Activated naive CD8-positive, alpha-beta T cell treated with anti-CD3 and anti-CD28 coated beads for 36 hours (primary cell): Measurements from ENCODE around the gene BZW1. TPM values are rescaled to one million over a fixed set of nuclear protein-coding genes. Genes with fewer than 3 reads are reported as not detected.
A peak's percentile ranks its signal among the peaks of the same experiment; 100 is the strongest.
"Not testable (repeated sequence)": the region's sequence is repeated elsewhere in the genome, so short reads cannot be mapped to it uniquely, and the experiment has no call there.

Experiments used
- DNase-seq: peaks from one replicate; pipeline ENCODE4 v3.0.0; 2021
- H3K27ac Mint-ChIP-seq: one replicate; pipeline ENCODE4 v1.8.0; 2022; ENCODE audit warnings: mild to moderate bottlenecking, moderate library complexity, mixed read lengths
- H3K27me3 Mint-ChIP-seq: one replicate; pipeline ENCODE4 v1.8.0; 2022; ENCODE audit warnings: mild to moderate bottlenecking, mixed read lengths
- H3K36me3 Mint-ChIP-seq: one replicate; pipeline ENCODE4 v1.8.0; 2021; ENCODE audit warnings: mild to moderate bottlenecking, mixed read lengths
- H3K4me1 Mint-ChIP-seq: one replicate; pipeline ENCODE4 v1.8.0; 2021; ENCODE audit warnings: mixed read lengths
- H3K4me3 Mint-ChIP-seq: one replicate; pipeline ENCODE4 v1.8.0; 2022; ENCODE audit warnings: mild to moderate bottlenecking, moderate library complexity, mixed read lengths
- H3K9me3 Mint-ChIP-seq: one replicate; pipeline ENCODE4 v1.8.0; 2022; ENCODE audit warnings: mixed read lengths
- total RNA-seq, 2 experiments: library from RNA; stranded (reverse); gene quantifications; one replicate each; pipeline ENCODE4 v1.2.3, GENCODE V29; 2021

BZW1 gene
- total RNA-seq, 2 experiments from 2014 or later = 549 to 557 TPM

GRCh38 chr2:200784215-200784614 is 27.5 kb upstream of the BZW1 start:
- no peaks in the 10 kb centered on the region for H3K36me3 Mint-ChIP-seq
- no peak overlapping the region for H3K27ac Mint-ChIP-seq
- peaks cover 6% of the 10 kb centered on the region for H3K4me1 Mint-ChIP-seq
- no peaks in the 10 kb centered on the region for H3K27me3 Mint-ChIP-seq
- no peak for DNase-seq
- no peaks in the 10 kb centered on the region for H3K9me3 Mint-ChIP-seq
- H3K4me3 Mint-ChIP-seq = no peak overlapping the region

DNA sequence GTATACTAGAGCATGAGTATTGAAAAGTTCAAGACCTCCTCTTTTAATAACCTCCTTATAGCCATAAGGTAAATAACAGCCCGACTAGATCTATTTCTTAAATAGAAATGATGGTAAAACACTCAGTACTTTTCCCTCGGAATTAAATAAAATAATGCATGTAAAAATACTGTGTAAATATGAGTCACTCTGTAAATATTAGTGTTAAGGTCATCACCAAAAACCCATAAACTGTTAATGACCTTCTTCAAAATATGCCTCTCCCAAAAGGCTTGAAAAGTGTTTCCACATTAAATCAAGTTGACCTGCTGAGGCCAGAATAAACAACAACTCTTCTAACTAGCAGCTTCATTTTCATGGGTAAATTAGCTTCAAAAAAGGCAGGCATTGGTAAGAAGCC is 25.3 kb upstream of the BZW1 start:
- Mint-ChIP-seq H3K4me3 (no peak overlapping the region), H3K9me3 (no peaks in the 10 kb centered on the region), H3K36me3 (no peaks in the 10 kb centered on the region), H3K27me3 (no peaks in the 10 kb centered on the region), H3K4me1 (peaks cover 6% of the 10 kb centered on the region), H3K27ac (no peak overlapping the region)
- DNase-seq = no peak

GRCh38 chr2:200786826-200787225 is 24.9 kb upstream of the BZW1 start:
- no peaks in the 10 kb centered on the region for H3K27me3 Mint-ChIP-seq
- peaks cover 6% of the 10 kb centered on the region for H3K4me1 Mint-ChIP-seq
- H3K4me3 Mint-ChIP-seq = no peak overlapping the region
- no peak overlapping the region for H3K27ac Mint-ChIP-seq
- DNase-seq = no peak
- no peaks in the 10 kb centered on the region for H3K36me3 Mint-ChIP-seq
- H3K9me3 Mint-ChIP-seq = no peaks in the 10 kb centered on the region

DNA sequence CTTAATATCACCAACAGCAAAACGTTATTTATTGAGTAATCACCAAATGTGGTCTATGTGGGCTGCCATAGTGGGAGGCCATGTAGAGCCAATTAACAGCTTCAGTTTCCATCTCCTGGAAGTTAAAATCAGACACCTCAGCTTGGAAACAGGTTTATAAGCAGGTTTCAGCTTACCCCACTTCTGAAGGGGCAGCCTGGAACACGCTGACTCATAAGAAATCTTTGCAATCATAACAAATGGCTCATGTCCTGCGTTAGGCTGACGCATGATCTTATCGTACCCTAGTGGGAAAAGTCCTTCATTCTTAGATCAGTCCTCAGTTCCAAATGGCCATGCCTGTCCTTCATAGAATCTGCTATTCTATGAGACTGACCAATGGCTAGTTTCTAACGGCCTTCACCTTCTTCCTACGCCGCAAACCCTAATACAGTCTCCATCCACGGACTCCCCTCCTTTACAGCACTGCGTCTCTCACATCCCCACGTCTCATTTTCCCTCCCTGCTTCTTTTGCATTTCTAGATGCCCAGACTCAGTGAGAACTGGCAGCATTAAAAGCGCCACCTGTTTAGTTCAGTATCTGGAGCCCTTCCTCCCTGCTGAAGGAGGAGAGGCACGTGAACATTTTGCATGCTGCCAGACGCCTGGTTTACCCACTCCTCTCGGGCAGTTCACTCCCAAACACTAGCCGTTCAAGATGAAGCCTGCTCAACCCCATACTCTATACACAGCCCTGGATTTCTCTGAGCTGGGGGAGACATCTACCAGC is 24.2 kb upstream of the BZW1 start:
- Mint-ChIP-seq H3K9me3 (no peaks in the 10 kb centered on the region), H3K27me3 (no peaks in the 10 kb centered on the region), H3K27ac (no peak overlapping the region), H3K36me3 (no peaks in the 10 kb centered on the region), H3K4me3 (no peak overlapping the region), H3K4me1 (peaks cover 6% of the 10 kb centered on the region)
- no peak for DNase-seq

GRCh38 chr2:200788121-200788718 is 23.5 kb upstream of the BZW1 start:
- H3K4me1 Mint-ChIP-seq = peaks cover 6% of the 10 kb centered on the region
- H3K9me3 Mint-ChIP-seq = no peaks in the 10 kb centered on the region
- DNase-seq = no peak
- H3K27me3 Mint-ChIP-seq = no peaks in the 10 kb centered on the region
- no peaks in the 10 kb centered on the region for H3K36me3 Mint-ChIP-seq
- H3K4me3 Mint-ChIP-seq = no peak overlapping the region
- no peak overlapping the region for H3K27ac Mint-ChIP-seq

DNA sequence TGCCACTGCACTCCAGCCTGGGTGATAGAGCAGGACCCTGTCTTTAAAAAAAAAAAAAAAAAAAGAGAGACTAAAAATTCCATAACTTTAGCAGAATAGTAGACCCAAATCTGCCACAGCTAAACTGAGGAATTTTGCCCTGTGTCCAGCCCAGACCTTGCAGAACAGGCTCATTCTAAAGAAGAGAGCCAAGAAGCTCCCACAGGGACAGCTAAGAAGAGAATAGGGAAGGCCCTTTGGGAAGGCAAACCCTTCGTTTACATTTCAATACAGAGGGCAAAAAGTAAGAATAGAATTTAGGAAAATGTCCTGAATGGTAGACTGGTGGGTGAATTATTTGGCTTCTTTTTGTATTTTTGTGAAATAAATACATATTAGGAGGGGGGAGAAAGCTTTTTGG is 21.5 kb upstream of the BZW1 start:
- no peak overlapping the region for H3K4me3 Mint-ChIP-seq
- DNase-seq = no peak
- no peaks in the 10 kb centered on the region for H3K9me3 Mint-ChIP-seq
- no peaks in the 10 kb centered on the region for H3K27me3 Mint-ChIP-seq
- peaks cover 6% of the 10 kb centered on the region for H3K4me1 Mint-ChIP-seq
- no peak overlapping the region for H3K27ac Mint-ChIP-seq
- H3K36me3 Mint-ChIP-seq = no peaks in the 10 kb centered on the region

DNA sequence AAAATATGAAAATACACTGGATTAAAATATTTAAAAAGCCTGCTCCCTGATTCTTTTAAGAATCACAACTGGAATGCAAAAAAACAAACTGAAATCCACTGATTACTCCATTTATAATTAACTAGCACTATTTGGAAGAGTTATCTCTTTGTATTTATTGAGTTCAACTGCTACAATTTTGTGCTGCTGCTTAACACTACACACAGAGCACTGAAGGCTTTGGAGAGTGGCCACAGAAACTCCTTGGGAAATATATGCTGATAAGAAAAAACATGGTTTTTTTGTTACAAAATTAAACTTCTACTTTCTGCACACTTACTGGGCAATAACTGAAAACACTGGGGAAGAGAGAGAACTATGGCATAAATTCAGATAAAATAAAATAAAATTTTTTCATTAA is 19.8 kb upstream of the BZW1 start:
- no peaks in the 10 kb centered on the region for H3K9me3 Mint-ChIP-seq
- H3K4me3 Mint-ChIP-seq = no peak overlapping the region
- DNase-seq = no peak
- peaks cover 4% of the 10 kb centered on the region for H3K4me1 Mint-ChIP-seq
- no peaks in the 10 kb centered on the region for H3K36me3 Mint-ChIP-seq
- no peak overlapping the region for H3K27ac Mint-ChIP-seq
- H3K27me3 Mint-ChIP-seq = no peaks in the 10 kb centered on the region

- H3K4me3 Mint-ChIP-seq = no peak overlapping the region
- H3K4me1 Mint-ChIP-seq = no peaks in the 10 kb centered on the region
- H3K27me3 Mint-ChIP-seq = no peaks in the 10 kb centered on the region
- no peak for DNase-seq
- no peaks in the 10 kb centered on the region for H3K36me3 Mint-ChIP-seq
- H3K9me3 Mint-ChIP-seq = no peaks in the 10 kb centered on the region
- no peak overlapping the region for H3K27ac Mint-ChIP-seq
Measured at GRCh38 chr2:200794143-200794542, 17.6 kb upstream of the BZW1 start.

GRCh38 chr2:200795028-200795440 is 16.7 kb upstream of the BZW1 start:
- Mint-ChIP-seq H3K4me3 (no peak overlapping the region), H3K27me3 (no peaks in the 10 kb centered on the region)

GRCh38 chr2:200796561-200796960 is 15.1 kb upstream of the BZW1 start:
- Mint-ChIP-seq H3K27ac (no peak overlapping the region), H3K4me3 (no peak overlapping the region), H3K9me3 (peaks cover 2% of the 10 kb centered on the region), H3K36me3 (no peaks in the 10 kb centered on the region), H3K27me3 (no peaks in the 10 kb centered on the region), H3K4me1 (peaks cover 4% of the 10 kb centered on the region)
- no peak for DNase-seq

More at GRCh38 chr2:200795028-200795440, 16.7 kb upstream of the BZW1 start:
- Mint-ChIP-seq H3K9me3 (no peaks in the 10 kb centered on the region), H3K36me3 (no peaks in the 10 kb centered on the region), H3K27ac (no peak overlapping the region), H3K4me1 (peaks cover under 1% of the 10 kb centered on the region)
- no peak for DNase-seq

DNA sequence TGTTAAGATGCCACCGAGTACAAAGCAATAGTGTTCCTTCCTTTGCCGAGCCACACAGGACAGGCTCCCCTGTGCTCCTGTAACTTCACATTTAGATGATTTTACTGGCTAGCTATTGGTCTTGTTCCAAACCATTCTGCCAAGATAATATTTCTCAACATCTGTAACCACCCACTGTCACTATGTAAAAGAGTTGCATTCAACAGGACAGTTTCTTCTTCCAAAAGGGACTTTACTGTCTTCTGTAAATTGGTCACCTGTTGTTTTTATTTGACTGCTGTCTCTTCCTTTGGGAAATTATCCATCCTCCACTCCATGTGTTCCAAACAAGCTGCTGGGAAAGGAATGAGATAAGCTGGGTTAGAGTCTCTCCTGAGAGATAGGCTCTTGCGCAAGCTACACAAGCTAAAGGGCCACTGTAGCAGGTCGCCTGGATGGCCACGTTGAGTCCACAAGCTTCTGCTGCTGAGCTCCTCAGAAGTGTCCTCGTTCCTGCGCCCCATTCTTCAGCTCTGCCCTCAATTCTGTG is 14.4 kb upstream of the BZW1 start:
- Mint-ChIP-seq H3K4me3 (no peak overlapping the region), H3K27me3 (no peaks in the 10 kb centered on the region), H3K27ac (no peak overlapping the region), H3K4me1 (peaks cover 4% of the 10 kb centered on the region), H3K9me3 (peaks cover 5% of the 10 kb centered on the region), H3K36me3 (no peaks in the 10 kb centered on the region)
- DNase-seq = no peak

DNA sequence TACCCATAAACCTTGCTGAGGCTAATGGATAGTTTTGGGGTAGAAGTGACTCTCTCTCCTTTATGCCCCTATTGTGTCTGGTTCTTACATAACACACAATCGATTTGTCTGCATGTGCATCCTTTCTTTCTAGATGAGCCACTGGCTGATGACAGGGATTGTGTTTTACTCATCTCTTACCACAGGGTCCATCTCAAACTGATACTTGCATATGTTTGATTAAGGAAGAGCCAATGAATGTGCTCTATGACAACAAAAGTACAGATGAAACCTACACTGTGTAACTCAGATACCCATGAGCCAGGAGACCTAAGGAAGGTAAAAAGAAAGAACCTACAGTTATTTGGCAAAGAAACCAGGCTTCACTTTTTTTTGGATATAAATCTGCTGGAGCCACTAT is 13.2 kb upstream of the BZW1 start:
- no peaks in the 10 kb centered on the region for H3K36me3 Mint-ChIP-seq
- no peak for DNase-seq
- H3K4me1 Mint-ChIP-seq = peaks cover 4% of the 10 kb centered on the region
- H3K4me3 Mint-ChIP-seq = no peak overlapping the region
- peaks cover 5% of the 10 kb centered on the region for H3K9me3 Mint-ChIP-seq
- no peaks in the 10 kb centered on the region for H3K27me3 Mint-ChIP-seq
- no peak overlapping the region for H3K27ac Mint-ChIP-seq

GRCh38 chr2:200800458-200800857 is 11.3 kb upstream of the BZW1 start:
- peaks cover 4% of the 10 kb centered on the region for H3K4me1 Mint-ChIP-seq
- H3K27ac Mint-ChIP-seq = no peak overlapping the region
- H3K9me3 Mint-ChIP-seq = peaks cover 5% of the 10 kb centered on the region
- H3K36me3 Mint-ChIP-seq = no peaks in the 10 kb centered on the region
- H3K27me3 Mint-ChIP-seq = no peaks in the 10 kb centered on the region
- H3K4me3 Mint-ChIP-seq = no peak overlapping the region
- DNase-seq = no peak

DNA sequence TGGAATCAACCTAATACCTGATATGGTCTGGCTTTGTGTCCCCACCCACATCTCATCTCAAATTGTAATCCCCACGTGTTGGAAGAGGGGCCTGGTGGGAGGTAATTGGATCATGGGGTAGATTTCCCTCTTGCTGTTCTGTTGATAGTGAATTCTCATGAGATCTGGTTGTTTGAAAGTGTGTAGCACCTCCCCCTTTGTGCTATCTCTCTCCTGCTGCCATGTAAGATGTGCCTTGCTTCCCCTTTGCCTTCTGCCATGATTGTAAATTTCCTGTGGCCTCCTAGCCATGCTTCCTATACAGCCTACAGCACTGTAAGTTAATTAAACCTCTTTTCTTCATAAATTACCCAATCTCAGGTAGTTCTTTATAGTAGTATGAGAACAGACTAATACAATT is 10.3 kb upstream of the BZW1 start:
- not testable (repeated sequence) for H3K9me3 Mint-ChIP-seq

GRCh38 chr2:200809506-200810251 is 2.0 kb upstream of the BZW1 start:
- Mint-ChIP-seq H3K9me3 (no peaks in the 10 kb centered on the region), H3K27me3 (no peaks in the 10 kb centered on the region), H3K36me3 (peaks cover 23% of the 10 kb centered on the region), H3K4me3 (peak overlapping the region; percentile 2), H3K27ac (no peak overlapping the region), H3K4me1 (peaks cover 33% of the 10 kb centered on the region)
- DNase-seq = no peak

More for the DNA sequence above, 10.3 kb upstream of the BZW1 start:
- not testable (repeated sequence) for H3K36me3 Mint-ChIP-seq, H3K27me3 Mint-ChIP-seq, DNase-seq, H3K4me3 Mint-ChIP-seq, H3K4me1 Mint-ChIP-seq, H3K27ac Mint-ChIP-seq
